GM12892 (cell line): ENCODE measurements around the gene RASA3.

Experiments
- POLR2A ChIP-seq: IDR thresholded peaks from 2 replicates; pipeline ENCODE4 v1.6.1; 2011; ENCODE audit warnings: low read depth, low read length, control low read depth
- POLR2AphosphoS5 ChIP-seq: IDR thresholded peaks from 2 replicates; pipeline ENCODE4 v1.6.1; 2011; ENCODE audit warnings: low read depth, low read length, control low read depth
- TAF1 ChIP-seq: IDR thresholded peaks from 2 replicates; pipeline ENCODE4 v1.6.1; 2011; ENCODE audit warnings: low read depth, mild to moderate bottlenecking, control low read depth, low read length, borderline replicate concordance

GRCh38 chr13:113939944-113940297 is 192.5 kb downstream of the RASA3 start:
- no peak for TF ChIP-seq POLR2AphosphoS5
- no peak for TF ChIP-seq POLR2A
- no peak for TF ChIP-seq TAF1
